WTC11 (cell line): ENCODE measurements around the gene CYP26A1. TPM values are rescaled to one million over a fixed set of nuclear protein-coding genes. Genes with fewer than 3 reads are reported as not detected.
A peak's percentile ranks its signal among the peaks of the same experiment; 100 is the strongest.

Source experiments
- ATAC-seq: fragments of 200-7000 bp; cut with Tn5 transposase; 2 replicates; pipeline ENCODE4 v1.10.0; 2021; ENCODE audit warnings: mild to moderate bottlenecking, moderate library complexity
- CTCF ChIA-PET: fragments of 300-600 bp; sonication (Branson Sonifier 250); formaldehyde crosslinking; loops from one replicate; lab custom pipeline; 2021; ENCODE audit warnings: antibody characterized with exemption; lab: Charles Lee
- POLR2A ChIA-PET: fragments of 350-600 bp; sonication (Branson Sonifier 250); formaldehyde crosslinking; loops from one replicate; lab custom pipeline; 2021; ENCODE audit warnings: antibody characterized with exemption; lab: Charles Lee
- DNase-seq: peaks from one replicate; pipeline ENCODE4 v3.0.0; 2021; ENCODE audit warnings: low spot score
- H3K27ac Mint-ChIP-seq: 2 replicates; pipeline ENCODE4 v1.8.0; 2021; ENCODE audit warnings: mixed read lengths
- H3K27me3 Mint-ChIP-seq: 2 replicates; pipeline ENCODE4 v1.8.0; 2021; ENCODE audit warnings: low read depth, mild to moderate bottlenecking, moderate library complexity, mixed read lengths
- H3K36me3 Mint-ChIP-seq: 2 replicates; pipeline ENCODE4 v1.8.0; 2021; ENCODE audit warnings: mixed read lengths
- H3K4me1 Mint-ChIP-seq: 2 replicates; pipeline ENCODE4 v1.8.0; 2022; ENCODE audit warnings: mixed read lengths
- H3K4me3 Mint-ChIP-seq: 2 replicates; pipeline ENCODE4 v1.8.0; 2021; ENCODE audit warnings: mild to moderate bottlenecking, moderate library complexity, mixed read lengths
- H3K9me3 Mint-ChIP-seq: 2 replicates; pipeline ENCODE4 v1.8.0; 2021; ENCODE audit warnings: mixed read lengths
- KAT7 ChIP-seq: sonication (generic); formaldehyde crosslinking; IDR thresholded peaks from 2 replicates; pipeline ENCODE4 v1.8.1; 2023; ENCODE audit warnings: missing genetic modification reagents, mild to moderate bottlenecking, borderline replicate concordance
- NR3C1 ChIP-seq: sonication (generic); formaldehyde crosslinking; conservative IDR thresholded peaks from 2 replicates; pipeline ENCODE4 v1.8.1; 2023; ENCODE audit warnings: low read depth, mild to moderate bottlenecking, missing genetic modification reagents
- SMAD3 ChIP-seq: sonication (generic); formaldehyde crosslinking; IDR thresholded peaks from 2 replicates; pipeline ENCODE4 v1.8.0; 2022; ENCODE audit warnings: missing genetic modification reagents, mild to moderate bottlenecking, borderline replicate concordance
- SMAD4 ChIP-seq: sonication (generic); formaldehyde crosslinking; IDR thresholded peaks from 2 replicates; pipeline ENCODE4 v1.8.0; 2022; ENCODE audit warnings: mild to moderate bottlenecking, missing genetic modification reagents
- TEAD1 ChIP-seq: sonication (generic); formaldehyde crosslinking; IDR thresholded peaks from 2 replicates; pipeline ENCODE4 v1.8.0; 2022; ENCODE audit warnings: mild to moderate bottlenecking, missing genetic modification reagents
- ZNF121 ChIP-seq: sonication (generic); formaldehyde crosslinking; IDR thresholded peaks from 2 replicates; pipeline ENCODE4 v1.8.0; 2023; ENCODE audit warnings: missing genetic modification reagents
- ZNF263 ChIP-seq: sonication (generic); formaldehyde crosslinking; IDR thresholded peaks from 2 replicates; pipeline ENCODE4 v1.8.1; 2022; ENCODE audit warnings: low read depth, mild to moderate bottlenecking, moderate library complexity, missing genetic modification reagents
- total RNA-seq: library from RNA; stranded (reverse); gene quantifications from 3 replicates; pipeline ENCODE4 v1.2.3, GENCODE V29; 2021
- TF ChIP-seq, protein P1 (sequence below): sonication (generic); formaldehyde crosslinking; IDR thresholded peaks from 2 replicates; pipeline ENCODE4 v1.8.1; 2023; ENCODE audit warnings: mild to moderate bottlenecking, moderate library complexity, missing genetic modification reagents
- TF ChIP-seq, protein P2 (sequence below): sonication (generic); formaldehyde crosslinking; IDR thresholded peaks from 2 replicates; pipeline ENCODE4 v1.8.0; 2022; ENCODE audit warnings: mild to moderate bottlenecking, missing genetic modification reagents
- TF ChIP-seq, protein P3 (sequence below): fragments of 200-600 bp; IDR thresholded peaks from 2 replicates; pipeline ENCODE4 v1.8.0; 2022; ENCODE audit warnings: antibody characterized with exemption
- TF ChIP-seq, protein P4 (sequence below): sonication (generic); formaldehyde crosslinking; conservative IDR thresholded peaks from 2 replicates; pipeline ENCODE4 v1.8.1; 2022; ENCODE audit warnings: mild to moderate bottlenecking, missing genetic modification reagents
- TF ChIP-seq, protein P5 (sequence below): fragments of 250-450 bp; sonication (Bioruptor Pico); IDR thresholded peaks from 2 replicates; pipeline ENCODE4 v1.9.0; 2021; ENCODE audit warnings: mild to moderate bottlenecking
- TF ChIP-seq, protein P6 (sequence below): sonication (generic); formaldehyde crosslinking; IDR thresholded peaks from 2 replicates; pipeline ENCODE4 v1.8.0; 2022; ENCODE audit warnings: mild to moderate bottlenecking, missing genetic modification reagents
- TF ChIP-seq, protein P7 (sequence below): fragments of 250-450 bp; sonication (Bioruptor Pico); IDR thresholded peaks from 2 replicates; pipeline ENCODE4 v1.9.0; 2021; ENCODE audit warnings: moderate library complexity, mild to moderate bottlenecking, inconsistent platforms, borderline replicate concordance
- TF ChIP-seq, protein P8 (sequence below): sonication (generic); formaldehyde crosslinking; conservative IDR thresholded peaks from 2 replicates; pipeline ENCODE4 v1.8.1; 2023; ENCODE audit warnings: mild to moderate bottlenecking, low read depth, missing genetic modification reagents, moderate library complexity

Gene CYP26A1
- total RNA-seq, 1 experiment from 2014 or later, result 3.4 TPM

DNA sequence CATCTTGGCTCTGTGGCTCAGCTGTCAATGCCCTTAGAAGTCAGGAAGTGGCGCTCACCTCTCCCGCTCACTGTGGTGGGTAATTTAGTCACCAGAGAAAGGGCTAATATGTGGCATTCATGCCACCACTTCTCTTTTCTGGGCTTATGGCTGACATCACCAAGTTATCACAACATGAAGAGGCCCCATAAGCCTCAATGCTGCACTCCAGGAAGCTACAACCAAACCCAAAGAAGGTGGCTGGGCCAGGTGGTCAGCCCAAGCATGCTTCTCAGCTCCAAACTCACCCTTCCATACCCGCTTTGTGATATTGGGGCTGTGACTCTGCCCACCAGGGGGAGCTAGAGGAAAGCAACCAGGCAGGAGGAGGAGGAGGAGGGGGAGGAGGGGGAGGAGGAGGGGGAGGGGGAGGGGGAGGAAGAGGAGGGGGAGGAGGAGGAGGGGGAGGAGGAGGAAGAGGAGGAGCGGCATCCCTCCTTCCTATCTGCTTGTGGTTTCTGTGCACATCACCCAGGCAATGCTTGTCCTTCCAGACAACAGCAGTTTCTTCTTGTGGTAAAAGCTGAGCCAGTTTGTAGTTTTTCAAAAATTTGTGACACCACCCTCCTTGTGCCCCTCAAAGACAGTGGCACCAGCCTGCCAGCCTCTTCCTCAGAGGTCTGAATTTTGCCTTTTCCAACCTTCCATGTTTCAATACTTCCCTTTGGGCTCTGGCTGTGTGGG lies 42.1 kb downstream of the CYP26A1 start:
- CTCF ChIA-PET, result interaction anchor here (0.5 to 3.2 kb wide), 64 partner anchors 9 to 546 kb away, joined by 3 to 47 read pairs (median 5); partner anchors contain the start of gene CYP26A1
- H3K36me3 Mint-ChIP-seq, result no peaks in the 10 kb centered on the region
- H3K27ac Mint-ChIP-seq, result no peak overlapping the region
- ATAC-seq (peak; percentile 93), DNase-seq (peak; percentile 88)
- peaks cover 12% of the 10 kb centered on the region for H3K4me1 Mint-ChIP-seq
- no peak overlapping the region for H3K4me3 Mint-ChIP-seq
- POLR2A ChIA-PET, result no interaction called here
- H3K9me3 Mint-ChIP-seq, result no peaks in the 10 kb centered on the region
- TF ChIP-seq, protein P1, sequence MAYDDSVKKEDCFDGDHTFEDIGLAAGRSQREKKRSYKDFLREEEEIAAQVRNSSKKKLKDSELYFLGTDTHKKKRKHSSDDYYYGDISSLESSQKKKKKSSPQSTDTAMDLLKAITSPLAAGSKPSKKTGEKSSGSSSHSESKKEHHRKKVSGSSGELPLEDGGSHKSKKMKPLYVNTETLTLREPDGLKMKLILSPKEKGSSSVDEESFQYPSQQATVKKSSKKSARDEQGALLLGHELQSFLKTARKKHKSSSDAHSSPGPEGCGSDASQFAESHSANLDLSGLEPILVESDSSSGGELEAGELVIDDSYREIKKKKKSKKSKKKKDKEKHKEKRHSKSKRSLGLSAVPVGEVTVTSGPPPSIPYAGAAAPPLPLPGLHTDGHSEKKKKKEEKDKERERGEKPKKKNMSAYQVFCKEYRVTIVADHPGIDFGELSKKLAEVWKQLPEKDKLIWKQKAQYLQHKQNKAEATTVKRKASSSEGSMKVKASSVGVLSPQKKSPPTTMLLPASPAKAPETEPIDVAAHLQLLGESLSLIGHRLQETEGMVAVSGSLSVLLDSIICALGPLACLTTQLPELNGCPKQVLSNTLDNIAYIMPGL (CRISPR knock-in tag), result 0 out of 2 replicates have a peak, but pooled peaks have one; percentile 41
- TF ChIP-seq, protein P2, sequence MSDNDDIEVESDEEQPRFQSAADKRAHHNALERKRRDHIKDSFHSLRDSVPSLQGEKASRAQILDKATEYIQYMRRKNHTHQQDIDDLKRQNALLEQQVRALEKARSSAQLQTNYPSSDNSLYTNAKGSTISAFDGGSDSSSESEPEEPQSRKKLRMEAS, result peak; percentile 66; the same call in 1 of the 2 replicates
- TF ChIP-seq, protein P3, sequence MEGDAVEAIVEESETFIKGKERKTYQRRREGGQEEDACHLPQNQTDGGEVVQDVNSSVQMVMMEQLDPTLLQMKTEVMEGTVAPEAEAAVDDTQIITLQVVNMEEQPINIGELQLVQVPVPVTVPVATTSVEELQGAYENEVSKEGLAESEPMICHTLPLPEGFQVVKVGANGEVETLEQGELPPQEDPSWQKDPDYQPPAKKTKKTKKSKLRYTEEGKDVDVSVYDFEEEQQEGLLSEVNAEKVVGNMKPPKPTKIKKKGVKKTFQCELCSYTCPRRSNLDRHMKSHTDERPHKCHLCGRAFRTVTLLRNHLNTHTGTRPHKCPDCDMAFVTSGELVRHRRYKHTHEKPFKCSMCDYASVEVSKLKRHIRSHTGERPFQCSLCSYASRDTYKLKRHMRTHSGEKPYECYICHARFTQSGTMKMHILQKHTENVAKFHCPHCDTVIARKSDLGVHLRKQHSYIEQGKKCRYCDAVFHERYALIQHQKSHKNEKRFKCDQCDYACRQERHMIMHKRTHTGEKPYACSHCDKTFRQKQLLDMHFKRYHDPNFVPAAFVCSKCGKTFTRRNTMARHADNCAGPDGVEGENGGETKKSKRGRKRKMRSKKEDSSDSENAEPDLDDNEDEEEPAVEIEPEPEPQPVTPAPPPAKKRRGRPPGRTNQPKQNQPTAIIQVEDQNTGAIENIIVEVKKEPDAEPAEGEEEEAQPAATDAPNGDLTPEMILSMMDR, result peak; percentile 47; the same call in 1 of the 2 replicates
- TF ChIP-seq, protein P4, sequence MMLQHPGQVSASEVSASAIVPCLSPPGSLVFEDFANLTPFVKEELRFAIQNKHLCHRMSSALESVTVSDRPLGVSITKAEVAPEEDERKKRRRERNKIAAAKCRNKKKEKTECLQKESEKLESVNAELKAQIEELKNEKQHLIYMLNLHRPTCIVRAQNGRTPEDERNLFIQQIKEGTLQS (CRISPR knock-in tag), result no peak
- TF ChIP-seq, protein P5, sequence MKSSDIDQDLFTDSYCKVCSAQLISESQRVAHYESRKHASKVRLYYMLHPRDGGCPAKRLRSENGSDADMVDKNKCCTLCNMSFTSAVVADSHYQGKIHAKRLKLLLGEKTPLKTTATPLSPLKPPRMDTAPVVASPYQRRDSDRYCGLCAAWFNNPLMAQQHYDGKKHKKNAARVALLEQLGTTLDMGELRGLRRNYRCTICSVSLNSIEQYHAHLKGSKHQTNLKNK (CRISPR knock-in tag), result no peak
- TF ChIP-seq KAT7 (CRISPR knock-in tag) (no peak), ZNF263 (CRISPR knock-in tag) (peak; percentile 96)
- TF ChIP-seq, protein P6, sequence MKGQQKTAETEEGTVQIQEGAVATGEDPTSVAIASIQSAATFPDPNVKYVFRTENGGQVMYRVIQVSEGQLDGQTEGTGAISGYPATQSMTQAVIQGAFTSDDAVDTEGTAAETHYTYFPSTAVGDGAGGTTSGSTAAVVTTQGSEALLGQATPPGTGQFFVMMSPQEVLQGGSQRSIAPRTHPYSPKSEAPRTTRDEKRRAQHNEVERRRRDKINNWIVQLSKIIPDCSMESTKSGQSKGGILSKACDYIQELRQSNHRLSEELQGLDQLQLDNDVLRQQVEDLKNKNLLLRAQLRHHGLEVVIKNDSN, result no peak
- peaks cover 15% of the 10 kb centered on the region for H3K27me3 Mint-ChIP-seq

DNA sequence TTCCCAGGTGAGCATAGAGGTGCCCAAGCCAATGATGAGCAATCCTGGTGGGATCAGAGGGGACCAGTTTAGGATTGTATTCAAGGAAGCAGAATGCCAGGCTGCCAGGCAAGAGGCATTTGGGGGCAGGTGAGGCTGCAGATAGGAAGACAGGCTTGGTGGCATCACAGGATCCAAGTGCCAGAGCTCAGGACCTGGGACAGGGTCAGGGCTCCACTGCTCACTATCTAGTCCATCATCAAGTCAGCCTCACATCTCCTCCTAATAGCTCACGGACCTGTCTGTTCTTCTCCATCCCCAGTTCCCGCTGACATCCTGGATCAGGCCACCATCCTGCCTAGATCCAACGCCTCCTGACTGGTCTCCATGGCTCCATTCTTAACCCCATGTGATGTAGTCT lies 47.6 kb downstream of the CYP26A1 start:
- no peak for ATAC-seq
- H3K9me3 Mint-ChIP-seq, result peaks cover 12% of the 10 kb centered on the region
- CTCF ChIA-PET, result no interaction called here
- H3K36me3 Mint-ChIP-seq, result peaks cover 10% of the 10 kb centered on the region
- H3K4me1 Mint-ChIP-seq, result peaks cover 5% of the 10 kb centered on the region
- no peak overlapping the region for H3K27ac Mint-ChIP-seq
- no peak overlapping the region for H3K4me3 Mint-ChIP-seq
- TF ChIP-seq NR3C1 (CRISPR knock-in tag) (no peak), ZNF121 (no peak), SMAD3 (CRISPR knock-in tag) (no peak), TEAD1 (CRISPR knock-in tag) (no peak), SMAD4 (CRISPR knock-in tag) (no peak)
- TF ChIP-seq, protein P7, sequence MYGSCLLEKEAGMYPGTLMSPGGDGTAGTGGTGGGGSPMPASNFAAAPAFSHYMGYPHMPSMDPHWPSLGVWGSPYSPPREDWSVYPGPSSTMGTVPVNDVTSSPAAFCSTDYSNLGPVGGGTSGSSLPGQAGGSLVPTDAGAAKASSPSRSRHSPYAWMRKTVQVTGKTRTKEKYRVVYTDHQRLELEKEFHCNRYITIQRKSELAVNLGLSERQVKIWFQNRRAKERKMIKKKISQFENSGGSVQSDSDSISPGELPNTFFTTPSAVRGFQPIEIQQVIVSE (CRISPR knock-in tag), result no peak
- TF ChIP-seq, protein P8, sequence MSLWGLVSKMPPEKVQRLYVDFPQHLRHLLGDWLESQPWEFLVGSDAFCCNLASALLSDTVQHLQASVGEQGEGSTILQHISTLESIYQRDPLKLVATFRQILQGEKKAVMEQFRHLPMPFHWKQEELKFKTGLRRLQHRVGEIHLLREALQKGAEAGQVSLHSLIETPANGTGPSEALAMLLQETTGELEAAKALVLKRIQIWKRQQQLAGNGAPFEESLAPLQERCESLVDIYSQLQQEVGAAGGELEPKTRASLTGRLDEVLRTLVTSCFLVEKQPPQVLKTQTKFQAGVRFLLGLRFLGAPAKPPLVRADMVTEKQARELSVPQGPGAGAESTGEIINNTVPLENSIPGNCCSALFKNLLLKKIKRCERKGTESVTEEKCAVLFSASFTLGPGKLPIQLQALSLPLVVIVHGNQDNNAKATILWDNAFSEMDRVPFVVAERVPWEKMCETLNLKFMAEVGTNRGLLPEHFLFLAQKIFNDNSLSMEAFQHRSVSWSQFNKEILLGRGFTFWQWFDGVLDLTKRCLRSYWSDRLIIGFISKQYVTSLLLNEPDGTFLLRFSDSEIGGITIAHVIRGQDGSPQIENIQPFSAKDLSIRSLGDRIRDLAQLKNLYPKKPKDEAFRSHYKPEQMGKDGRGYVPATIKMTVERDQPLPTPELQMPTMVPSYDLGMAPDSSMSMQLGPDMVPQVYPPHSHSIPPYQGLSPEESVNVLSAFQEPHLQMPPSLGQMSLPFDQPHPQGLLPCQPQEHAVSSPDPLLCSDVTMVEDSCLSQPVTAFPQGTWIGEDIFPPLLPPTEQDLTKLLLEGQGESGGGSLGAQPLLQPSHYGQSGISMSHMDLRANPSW (CRISPR knock-in tag), result no peak
- TF ChIP-seq, all 79 proteins: peak for 0
- peaks cover 8% of the 10 kb centered on the region; the same call in 1 of the 2 replicates for H3K27me3 Mint-ChIP-seq
- POLR2A ChIA-PET, result no interaction called here
- DNase-seq, result no peak
